ENCODE results near the gene DLG1. TPM values are rescaled to one million over a fixed set of nuclear protein-coding genes. Genes with fewer than 3 reads are reported as not detected.

DLG1 gene
- total and polyA plus RNA-seq, 2 experiments from 2014 or later, result 27.6 to 98.0 TPM

DNA sequence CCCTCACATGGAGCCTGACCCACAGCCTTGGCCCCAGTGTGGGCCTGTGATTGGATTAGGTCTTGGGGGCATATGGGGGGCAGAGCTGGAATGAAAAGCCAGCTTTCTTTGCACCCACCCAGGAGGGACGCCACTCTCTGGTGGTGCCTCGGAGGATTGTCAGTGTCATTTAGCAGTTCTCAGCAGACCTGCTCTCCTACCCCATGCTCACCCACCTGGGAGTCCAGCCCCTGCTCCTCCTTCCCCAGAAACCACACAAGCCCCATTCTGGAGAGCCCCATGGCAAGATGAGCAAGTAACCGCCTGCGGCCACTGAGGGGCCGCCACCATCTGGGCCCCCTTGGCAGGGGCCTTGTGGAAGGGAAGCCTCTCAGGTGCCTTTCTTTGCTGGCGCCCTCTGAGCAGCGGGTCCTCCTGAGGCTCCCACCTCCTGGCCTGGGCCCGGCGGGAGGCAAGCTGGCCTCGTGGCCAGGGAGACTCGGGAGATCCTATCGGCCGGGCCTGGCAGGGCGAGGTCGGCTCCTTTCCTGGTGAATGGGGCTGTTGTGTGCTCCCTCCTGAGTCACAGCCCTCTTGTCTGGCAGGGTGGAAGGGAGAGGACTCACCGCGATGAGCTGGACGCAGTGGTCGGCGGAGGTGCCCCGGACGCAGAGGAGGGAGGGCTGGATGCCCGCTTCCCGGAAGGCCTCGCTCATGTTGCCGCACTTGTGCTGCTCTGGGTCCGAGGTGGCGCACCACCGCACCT lies 271.1 kb downstream of the DLG1 start:
- TF ChIP-seq ZNF114 (CRISPR knock-in tag; IDR thresholded peaks at IDR 0.05) (no peak), EZH2 (IDR thresholded peaks at IDR 0.05; ENCODE audit: low read depth, unreplicated experiment) (no peak), REST (IDR thresholded peaks at IDR 0.05; ENCODE audit: unreplicated experiment) (no peak), NANOG (IDR thresholded peaks at IDR 0.05; ENCODE audit: borderline replicate concordance) (no peak), ZNF331 (CRISPR knock-in tag; IDR thresholded peaks at IDR 0.05; ENCODE audit: low read depth) (no peak), ZNF462 (CRISPR knock-in tag; IDR thresholded peaks at IDR 0.05) (no peak), STAT1 (IDR thresholded peaks at IDR 0.05; ENCODE audit: unreplicated experiment) (no peak), POLR2AphosphoS5 (IDR thresholded peaks at IDR 0.05; ENCODE audit: low read depth) (no peak), EZH2phosphoT487 (IDR thresholded peaks at IDR 0.05; ENCODE audit: unreplicated experiment) (no peak), JUNB (IDR thresholded peaks at IDR 0.05; ENCODE audit: unreplicated experiment) (no peak), CREB1 (CRISPR knock-in tag; IDR thresholded peaks at IDR 0.05; ENCODE audit: low read depth) (no peak)
- TF ChIP-seq, protein P1, sequence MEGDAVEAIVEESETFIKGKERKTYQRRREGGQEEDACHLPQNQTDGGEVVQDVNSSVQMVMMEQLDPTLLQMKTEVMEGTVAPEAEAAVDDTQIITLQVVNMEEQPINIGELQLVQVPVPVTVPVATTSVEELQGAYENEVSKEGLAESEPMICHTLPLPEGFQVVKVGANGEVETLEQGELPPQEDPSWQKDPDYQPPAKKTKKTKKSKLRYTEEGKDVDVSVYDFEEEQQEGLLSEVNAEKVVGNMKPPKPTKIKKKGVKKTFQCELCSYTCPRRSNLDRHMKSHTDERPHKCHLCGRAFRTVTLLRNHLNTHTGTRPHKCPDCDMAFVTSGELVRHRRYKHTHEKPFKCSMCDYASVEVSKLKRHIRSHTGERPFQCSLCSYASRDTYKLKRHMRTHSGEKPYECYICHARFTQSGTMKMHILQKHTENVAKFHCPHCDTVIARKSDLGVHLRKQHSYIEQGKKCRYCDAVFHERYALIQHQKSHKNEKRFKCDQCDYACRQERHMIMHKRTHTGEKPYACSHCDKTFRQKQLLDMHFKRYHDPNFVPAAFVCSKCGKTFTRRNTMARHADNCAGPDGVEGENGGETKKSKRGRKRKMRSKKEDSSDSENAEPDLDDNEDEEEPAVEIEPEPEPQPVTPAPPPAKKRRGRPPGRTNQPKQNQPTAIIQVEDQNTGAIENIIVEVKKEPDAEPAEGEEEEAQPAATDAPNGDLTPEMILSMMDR (conservative IDR thresholded peaks at IDR 0.05; ENCODE audit: low read depth in 2 of 2), result no peak
- TF ChIP-seq, protein P2, sequence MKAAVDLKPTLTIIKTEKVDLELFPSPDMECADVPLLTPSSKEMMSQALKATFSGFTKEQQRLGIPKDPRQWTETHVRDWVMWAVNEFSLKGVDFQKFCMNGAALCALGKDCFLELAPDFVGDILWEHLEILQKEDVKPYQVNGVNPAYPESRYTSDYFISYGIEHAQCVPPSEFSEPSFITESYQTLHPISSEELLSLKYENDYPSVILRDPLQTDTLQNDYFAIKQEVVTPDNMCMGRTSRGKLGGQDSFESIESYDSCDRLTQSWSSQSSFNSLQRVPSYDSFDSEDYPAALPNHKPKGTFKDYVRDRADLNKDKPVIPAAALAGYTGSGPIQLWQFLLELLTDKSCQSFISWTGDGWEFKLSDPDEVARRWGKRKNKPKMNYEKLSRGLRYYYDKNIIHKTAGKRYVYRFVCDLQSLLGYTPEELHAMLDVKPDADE (IDR thresholded peaks at IDR 0.05), result no peak
- Mint-ChIP-seq H3K27me3 (ENCODE audit: insufficient read depth, low read depth, poor library complexity) (peaks cover 41% of the 10 kb centered on the region), H3K27ac (no peak overlapping the region), H3K9me3 (no peaks in the 10 kb centered on the region; the same call in 2 of the 3 replicates), H3K36me3 (ENCODE audit: low read depth) (no peaks in the 10 kb centered on the region), H3K4me3 (no peak overlapping the region), H3K4me1 (peaks cover 25% of the 10 kb centered on the region)
- Histone ChIP-seq H3K27ac (ENCODE audit: low read depth) (no peak overlapping the region), H3K79me2 (replicated peaks; ENCODE audit: insufficient read depth) (no peaks in the 10 kb centered on the region), H2AFZ (no peak overlapping the region), H3K4me2 (no peak overlapping the region), H4K20me1 (replicated peaks; ENCODE audit: insufficient read depth) (no peaks in the 10 kb centered on the region), H3F3A (replicated peaks; ENCODE audit: low read depth) (no peaks in the 10 kb centered on the region), H3K4me1 (ENCODE audit: insufficient read depth) (peaks cover 7% of the 10 kb centered on the region; the same call in 1 of the 2 replicates), H3K4me3 (no peak overlapping the region), H3K36me3 (ENCODE audit: insufficient read depth) (no peaks in the 10 kb centered on the region), H3K9me2 (ENCODE audit: insufficient read depth) (no peaks in the 10 kb centered on the region), H3K27me3 (ENCODE audit: insufficient read depth) (peaks cover 24% of the 10 kb centered on the region)
- ATAC-seq (no peak), DNase-seq (ENCODE audit: low spot score) (no peak)
